ENCODE results near the gene MPZ.
"Not testable (repeated sequence)": the region's sequence is repeated elsewhere in the genome, so short reads cannot be mapped to it uniquely, and the experiment has no call there.

Gene MPZ

GRCh38 chr1:161299347-161299746, 10.4 kb downstream of the MPZ start:
- no peak for DNase-seq

GRCh38 chr1:161298116-161298515, 11.7 kb downstream of the MPZ start:
- no peak for DNase-seq

- no peak for DNase-seq
Observed at GRCh38 chr1:161297415-161297814, 12.4 kb downstream of the MPZ start.

- DNase-seq, result no peak
Observed at GRCh38 chr1:161290779-161291178, 19.0 kb downstream of the MPZ start.

GRCh38 chr1:161287482-161288054, 22.2 kb downstream of the MPZ start:
- DNase-seq, result no peak

- no peak for DNase-seq
Observed at GRCh38 chr1:161285521-161285920, 24.2 kb downstream of the MPZ start.

- DNase-seq, result no peak
Observed at GRCh38 chr1:161285113-161285512, 24.7 kb downstream of the MPZ start.

- no peak for DNase-seq
Observed at GRCh38 chr1:161282991-161283390, 26.8 kb downstream of the MPZ start.

- no peak for DNase-seq
Observed at GRCh38 chr1:161274874-161275273, 34.9 kb downstream of the MPZ start.

- DNase-seq, result no peak
Observed at GRCh38 chr1:161273402-161273801, 36.4 kb downstream of the MPZ start.

- DNase-seq, result no peak
Observed at GRCh38 chr1:161267321-161267720, 42.4 kb downstream of the MPZ start.

- DNase-seq, result no peak
Observed at GRCh38 chr1:161266836-161267235, 42.9 kb downstream of the MPZ start.

GRCh38 chr1:161266202-161266601, 43.6 kb downstream of the MPZ start:
- no peak for DNase-seq

GRCh38 chr1:161265305-161265704, 44.5 kb downstream of the MPZ start:
- no peak for DNase-seq

GRCh38 chr1:161261261-161262235, 48.2 kb downstream of the MPZ start:
- DNase-seq, result no peak

GRCh38 chr1:161260376-161261260, 49.1 kb downstream of the MPZ start:
- no peak for DNase-seq

GRCh38 chr1:161259765-161260164, 50.0 kb downstream of the MPZ start:
- DNase-seq, result no peak

- DNase-seq, result no peak
Observed at GRCh38 chr1:161259345-161259702, 50.4 kb downstream of the MPZ start.

GRCh38 chr1:161258439-161259344, 51.1 kb downstream of the MPZ start, which contains the start of gene PCP4L1:
Gene PCP4L1 (plus strand): TSS chr1:161258745. CDS start chr1:161258975, 230 bp downstream.
- DNase-seq, result no peak

- DNase-seq, result not testable (repeated sequence)
Observed at GRCh38 chr1:161257109-161257508, 52.7 kb downstream of the MPZ start.

- not testable (repeated sequence) for DNase-seq
Observed at GRCh38 chr1:161255955-161256520, 53.7 kb downstream of the MPZ start.

GRCh38 chr1:161255302-161255701, 54.5 kb downstream of the MPZ start:
- not testable (repeated sequence) for DNase-seq
